Inferior parietal cortex (tissue), 1 donor: ENCODE data around the gene CPNE9.
"Not testable (repeated sequence)": the region's sequence is repeated elsewhere in the genome, so short reads cannot be mapped to it uniquely, and the experiment has no call there.

Experiments used
- DNase-seq: peaks from one replicate; pipeline ENCODE4 v3.0.0-alpha.2; 2016; ENCODE audit errors: extremely low spot score

The CPNE9 gene

GRCh38 chr3:9746330-9746729, 42.7 kb downstream of the CPNE9 start:
- DNase-seq = no peak

GRCh38 chr3:9747267-9747666, 43.6 kb downstream of the CPNE9 start:
- DNase-seq = no peak

DNA sequence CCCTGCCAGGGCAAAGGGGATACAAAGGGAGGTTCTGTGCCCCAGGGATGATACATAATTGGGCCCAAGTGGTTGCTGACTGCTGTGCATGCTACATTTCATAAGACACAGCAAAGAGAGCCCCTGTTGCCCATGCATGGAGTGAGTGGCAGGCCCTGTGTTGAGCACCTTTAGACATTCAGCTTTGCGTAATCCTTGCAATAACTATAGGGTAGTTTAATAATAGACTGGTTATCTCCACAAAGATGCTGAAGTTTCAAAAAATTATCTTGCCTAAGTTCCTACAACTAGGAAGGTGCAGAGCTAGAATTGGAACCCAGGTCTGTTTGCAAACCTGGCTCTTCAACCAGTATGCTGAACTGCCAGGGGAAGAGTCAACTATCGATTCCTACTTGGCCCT, 44.4 kb downstream of the CPNE9 start:
- no peak for DNase-seq

DNA sequence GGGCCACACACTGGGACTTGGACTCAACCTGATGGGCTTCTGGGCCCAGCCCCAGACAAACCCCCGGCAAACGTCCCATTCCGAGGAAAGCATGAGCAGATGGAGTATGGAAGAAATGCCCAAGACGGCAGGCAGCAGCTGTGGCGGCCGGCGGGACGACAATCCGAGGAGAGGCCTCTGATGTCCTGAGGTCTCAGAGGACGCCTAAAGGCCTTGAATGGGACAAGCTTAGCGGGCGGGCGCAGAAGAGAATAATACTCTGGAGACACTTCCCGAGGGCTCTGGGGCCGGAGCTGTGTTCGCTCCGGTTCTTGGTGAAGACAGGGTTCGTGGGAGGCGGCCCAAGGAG, 45.6 kb downstream of the CPNE9 start:
- DNase-seq = no peak

DNA sequence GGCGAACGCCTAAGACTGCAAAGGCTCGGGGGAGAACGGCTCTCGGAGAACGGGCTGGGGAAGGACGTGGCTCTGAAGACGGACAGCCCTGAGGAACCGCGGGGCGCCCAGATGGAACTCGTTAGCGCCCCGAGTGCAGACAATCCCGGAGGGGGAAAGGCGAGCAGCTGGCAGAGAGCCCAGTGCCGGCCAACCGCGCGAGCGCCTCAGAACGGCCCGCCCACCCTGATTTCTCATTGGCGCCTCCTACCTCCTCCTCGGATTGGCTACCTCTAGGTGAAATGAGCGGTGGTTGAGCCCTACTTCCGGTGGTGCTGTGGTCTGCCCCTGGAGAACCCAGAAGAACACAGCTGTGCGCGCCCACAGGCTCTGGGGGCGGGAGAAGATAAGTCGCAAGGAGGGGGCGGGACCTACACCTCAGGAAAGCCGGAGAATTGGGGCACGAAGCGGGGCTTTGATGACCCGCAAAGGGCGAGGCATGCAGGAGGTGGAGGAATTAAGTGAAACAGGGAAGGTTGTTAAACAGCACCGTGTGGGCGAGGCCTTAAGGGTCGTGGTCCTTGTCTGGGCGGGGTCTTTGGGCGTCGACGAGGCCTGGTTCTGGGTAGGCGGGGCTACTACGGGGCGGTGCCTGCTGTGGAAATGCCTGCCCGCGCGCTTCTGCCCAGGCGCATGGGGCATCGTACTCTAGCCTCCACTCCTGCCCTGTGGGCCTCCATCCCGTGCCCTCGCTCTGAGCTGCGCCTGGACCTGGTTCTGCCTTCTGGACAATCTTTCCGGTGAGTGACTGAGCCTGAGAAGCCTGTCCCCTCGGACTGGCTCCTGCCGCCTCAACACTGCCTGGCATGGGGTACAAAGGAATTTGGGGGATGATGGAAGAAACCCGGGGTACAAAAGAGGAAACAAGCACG, 46.3 kb downstream of the CPNE9 start, which contains the start of gene OGG1:
TSS of gene OGG1 (plus strand) at position 308 of the 911 bp plus-strand sequence. CDS start at position 643, 335 bp downstream.
- DNase-seq = peak; percentile 97

DNA sequence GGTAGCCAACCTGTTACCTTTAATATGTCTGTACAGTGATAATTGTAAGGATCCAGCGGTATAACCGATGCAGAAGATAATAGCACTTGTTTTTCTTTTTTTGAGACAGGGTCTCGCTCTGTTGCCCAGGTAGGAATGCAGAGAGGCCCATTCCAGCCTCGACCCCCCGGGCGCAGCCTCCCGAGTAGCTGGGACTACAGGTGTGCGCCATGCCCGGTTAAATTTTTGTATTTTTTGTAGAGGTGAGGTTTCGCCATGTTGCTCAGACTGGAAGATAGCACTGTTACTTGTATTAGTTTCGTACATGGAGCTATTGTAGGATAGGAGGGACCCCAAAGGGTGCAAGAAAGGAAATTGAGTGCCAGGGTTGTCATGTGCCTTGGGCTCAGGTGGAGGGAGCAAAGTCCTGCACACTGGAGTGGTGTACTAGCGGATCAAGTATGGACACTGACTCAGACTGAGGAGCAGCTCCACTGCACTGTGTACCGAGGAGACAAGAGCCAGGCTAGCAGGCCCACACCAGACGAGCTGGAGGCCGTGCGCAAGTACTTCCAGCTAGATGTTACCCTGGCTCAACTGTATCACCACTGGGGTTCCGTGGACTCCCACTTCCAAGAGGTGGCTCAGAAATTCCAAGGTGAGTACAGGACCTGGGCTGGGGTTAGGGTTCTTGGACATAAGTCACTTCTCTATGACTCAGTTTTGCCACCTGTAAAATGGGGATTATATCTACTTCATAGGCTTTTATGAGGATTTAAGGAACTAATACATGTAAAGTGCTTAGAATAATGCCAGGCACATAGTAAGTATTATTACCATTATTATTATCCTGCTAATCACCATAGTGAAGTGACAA, 47.2 kb downstream of the CPNE9 start:
- DNase-seq = no peak

DNA sequence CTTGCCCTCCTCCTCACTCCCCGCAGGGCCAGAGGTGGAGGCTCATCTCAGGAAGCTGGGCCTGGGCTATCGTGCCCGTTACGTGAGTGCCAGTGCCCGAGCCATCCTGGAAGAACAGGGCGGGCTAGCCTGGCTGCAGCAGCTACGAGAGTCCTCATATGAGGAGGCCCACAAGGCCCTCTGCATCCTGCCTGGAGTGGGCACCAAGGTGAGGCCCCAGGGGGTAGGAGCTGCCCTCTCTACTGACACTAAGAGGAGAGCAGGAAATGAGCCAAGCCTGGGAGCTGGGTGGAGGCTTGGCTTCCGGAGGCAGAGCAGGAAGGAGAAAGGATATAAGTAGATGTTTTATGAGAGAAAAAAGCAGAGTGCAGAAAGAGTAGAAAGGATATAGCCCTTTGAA, 51.0 kb downstream of the CPNE9 start:
- DNase-seq = no peak

DNA sequence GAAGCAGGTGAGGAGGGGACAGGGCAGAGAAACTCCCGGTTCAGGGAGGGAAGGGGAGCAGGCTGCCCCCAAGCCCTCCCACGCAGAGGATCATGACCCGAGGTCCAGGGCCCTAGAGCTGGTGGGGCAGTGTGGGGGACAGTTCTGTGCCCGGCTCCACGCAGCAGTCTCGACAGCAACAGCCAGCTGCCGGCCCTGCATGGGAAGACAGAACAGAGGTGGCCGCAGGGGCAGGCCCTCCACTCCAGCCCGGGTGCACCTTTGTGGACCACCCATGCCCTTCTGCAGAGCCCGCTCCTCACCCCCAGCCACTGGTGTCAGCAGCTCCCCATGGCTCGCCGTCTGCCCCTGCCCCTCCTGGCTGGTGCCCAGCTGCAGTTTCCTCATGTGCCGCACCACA, 53.8 kb downstream of the CPNE9 start:
- DNase-seq = no peak

DNA sequence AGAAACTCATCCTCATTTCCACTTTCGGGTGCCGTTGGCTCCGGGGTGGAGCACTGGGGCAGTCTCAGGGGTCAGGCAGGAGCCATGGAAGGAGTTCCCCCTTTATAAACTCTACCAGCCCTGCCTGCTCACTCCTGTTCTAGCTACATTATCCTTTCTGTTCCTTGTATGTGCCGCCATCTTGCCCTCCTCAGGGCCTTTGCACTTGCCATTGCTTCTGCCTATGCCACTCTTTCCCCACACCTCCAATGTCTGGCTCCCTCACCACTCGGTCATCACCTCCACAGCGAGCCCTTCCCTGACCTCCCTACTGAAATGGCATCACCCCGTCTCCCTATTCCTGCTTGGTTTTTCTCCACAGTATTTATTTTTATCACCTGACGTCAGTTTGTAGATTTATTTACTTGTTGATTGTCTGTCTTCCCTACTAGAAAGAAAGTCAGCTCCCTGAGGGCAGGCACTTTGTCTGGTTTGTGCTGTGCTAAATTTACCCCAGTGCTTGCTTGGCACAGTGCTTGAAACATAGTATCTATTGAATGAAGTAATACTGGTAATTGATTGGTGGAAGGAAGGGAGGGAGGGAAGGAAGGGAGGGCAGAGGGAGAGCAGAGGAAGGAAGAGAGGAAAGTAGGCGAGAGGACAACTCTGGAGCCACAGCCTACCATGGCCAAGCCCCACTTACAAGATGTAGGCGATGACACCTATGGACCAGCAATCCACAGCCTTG, 57.3 kb downstream of the CPNE9 start:
- no peak for DNase-seq

DNA sequence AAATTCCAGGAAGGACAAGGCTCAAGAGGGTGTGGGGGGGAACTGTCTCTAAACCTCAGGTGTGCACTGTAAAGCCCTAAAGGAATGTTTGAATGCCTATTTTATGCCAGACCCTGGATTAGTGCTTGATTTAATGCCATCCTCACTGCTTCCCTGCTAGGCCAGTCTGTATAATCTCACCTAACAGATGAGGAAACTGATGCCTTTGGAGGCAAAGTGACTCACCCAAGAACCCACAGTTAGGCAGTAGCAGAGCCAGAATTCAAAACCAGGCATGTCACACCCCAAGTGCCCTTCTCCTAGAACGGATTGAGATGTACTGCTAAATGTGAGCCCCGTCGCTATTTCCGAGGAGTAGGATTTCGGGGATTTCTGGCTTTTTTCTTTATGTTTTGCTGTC, 58.3 kb downstream of the CPNE9 start:
- DNase-seq = no peak

DNA sequence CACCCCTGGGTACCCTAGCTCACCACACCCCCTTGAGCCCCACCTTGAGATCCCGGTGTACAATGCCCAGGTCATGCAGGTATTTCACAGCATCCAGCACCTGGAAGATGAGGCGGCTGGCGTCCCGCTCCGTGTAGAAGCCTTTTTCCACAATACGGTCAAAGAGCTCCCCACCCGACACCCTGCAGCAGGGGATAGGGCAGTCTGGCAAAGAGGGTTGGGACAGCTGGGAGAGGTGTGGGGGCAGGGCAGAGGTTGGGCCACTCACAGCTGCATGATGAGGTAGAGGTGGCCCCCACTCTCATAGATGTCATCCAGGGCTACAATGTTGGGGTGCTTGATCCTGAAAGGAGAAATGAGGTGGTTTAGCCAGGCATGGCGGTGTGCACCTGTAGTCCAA, 59.2 kb downstream of the CPNE9 start:
- DNase-seq = no peak

DNA sequence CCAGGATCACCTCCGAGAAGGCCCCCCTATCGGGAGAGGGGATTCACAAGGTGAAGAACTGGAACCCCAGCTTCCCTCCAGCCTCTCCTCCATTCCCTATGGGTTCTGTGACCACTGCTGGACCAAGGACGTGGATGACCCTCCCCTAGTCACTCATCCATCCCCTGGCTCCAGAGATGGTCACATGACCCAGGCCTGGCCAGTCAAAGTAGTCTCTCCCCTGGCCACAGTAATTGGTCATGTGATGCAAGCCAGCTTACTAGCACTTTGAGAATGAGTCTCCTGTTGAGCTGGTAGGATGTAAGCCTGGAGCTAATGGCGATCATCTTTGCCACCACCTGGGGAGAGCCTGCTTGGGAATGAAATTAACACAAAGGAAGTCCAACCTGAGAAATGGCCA, 62.2 kb downstream of the CPNE9 start:
- no peak for DNase-seq

- DNase-seq = no peak
Observed at GRCh38 chr3:9767418-9767817, 63.8 kb downstream of the CPNE9 start.

DNA sequence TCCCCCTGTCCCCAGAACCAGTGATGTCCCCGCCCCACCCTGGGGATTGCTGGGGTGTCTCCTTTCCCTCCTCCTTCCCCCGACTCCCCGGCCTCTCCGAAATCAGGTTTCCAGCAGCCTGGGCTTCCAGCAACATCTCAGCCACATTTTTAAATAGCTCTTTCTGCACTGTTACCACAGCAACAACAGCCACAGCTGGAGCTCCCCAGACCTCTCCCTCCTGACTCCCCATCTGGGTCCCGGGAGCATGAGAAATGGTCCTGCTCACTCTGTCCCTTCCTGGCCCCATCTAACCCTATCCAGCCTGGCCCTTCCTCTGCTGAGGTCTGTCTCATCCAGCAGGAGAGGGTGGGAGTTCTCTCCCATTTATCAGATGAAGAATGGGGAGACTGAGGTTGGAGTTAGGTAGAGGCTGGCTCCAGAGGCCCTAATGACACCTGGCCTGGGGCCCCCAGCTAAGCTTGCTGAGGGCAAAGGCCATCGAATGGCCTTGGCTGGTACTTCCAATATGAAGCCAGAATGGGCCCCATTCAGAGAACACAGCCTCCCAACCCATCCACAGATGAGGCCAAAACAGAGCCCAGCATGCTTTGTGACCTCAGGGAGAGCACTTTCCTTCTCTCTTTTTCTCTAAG, 64.6 kb downstream of the CPNE9 start:
- no peak for DNase-seq

DNA sequence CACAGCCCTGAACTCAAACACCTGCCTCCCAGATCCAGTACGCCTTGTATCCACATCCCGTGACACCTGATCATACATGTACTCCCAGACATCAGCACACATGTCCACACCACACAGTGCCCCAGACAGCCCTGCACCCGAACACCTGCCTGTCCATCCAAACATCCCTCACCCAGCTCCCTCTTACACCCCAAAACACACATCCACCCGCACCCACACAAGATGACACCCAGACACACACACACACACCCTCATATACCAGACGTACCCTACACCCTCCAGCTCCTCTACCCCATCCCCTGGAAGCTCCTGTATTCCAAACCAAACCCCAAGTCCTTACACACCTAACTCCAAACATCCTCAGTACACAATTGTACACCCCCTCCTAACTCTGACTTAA, 65.4 kb downstream of the CPNE9 start:
- no peak for DNase-seq

- no peak for DNase-seq
Observed at GRCh38 chr3:9769426-9770275, 66.0 kb downstream of the CPNE9 start, which contains the start of gene CAMK1. Gene CAMK1 (minus strand): TSS chr3:9769947. CDS start chr3:9767749, 2,198 bp downstream.

DNA sequence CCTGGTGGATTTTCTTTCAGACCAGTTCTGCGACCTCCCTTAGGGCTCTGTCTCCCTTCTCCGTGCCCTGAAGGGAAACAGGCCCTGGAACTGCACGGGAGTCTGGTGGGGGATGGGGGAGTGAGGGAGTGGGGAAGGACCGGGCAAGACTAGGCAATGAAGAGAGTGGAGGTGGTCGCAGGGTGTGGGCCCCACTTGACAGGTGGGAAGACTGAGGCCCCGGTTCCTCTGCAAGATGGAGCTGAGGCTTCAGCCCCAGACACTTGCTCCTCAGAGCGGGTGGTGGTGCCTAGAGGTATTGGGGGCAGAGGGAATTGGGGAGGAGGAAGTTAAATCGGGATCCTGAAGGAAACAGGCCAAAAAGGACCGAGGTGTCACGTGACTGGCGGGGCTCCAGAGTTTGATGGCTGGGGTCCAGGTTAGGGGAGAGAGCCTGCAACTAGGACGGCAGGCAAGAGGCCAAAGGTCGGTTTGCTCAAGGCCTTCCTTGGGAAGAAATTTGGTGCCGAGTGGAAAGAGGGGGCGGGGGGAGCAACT, 66.7 kb downstream of the CPNE9 start:
- DNase-seq = no peak

GRCh38 chr3:9771007-9771406, 67.4 kb downstream of the CPNE9 start:
- DNase-seq = not testable (repeated sequence)

DNA sequence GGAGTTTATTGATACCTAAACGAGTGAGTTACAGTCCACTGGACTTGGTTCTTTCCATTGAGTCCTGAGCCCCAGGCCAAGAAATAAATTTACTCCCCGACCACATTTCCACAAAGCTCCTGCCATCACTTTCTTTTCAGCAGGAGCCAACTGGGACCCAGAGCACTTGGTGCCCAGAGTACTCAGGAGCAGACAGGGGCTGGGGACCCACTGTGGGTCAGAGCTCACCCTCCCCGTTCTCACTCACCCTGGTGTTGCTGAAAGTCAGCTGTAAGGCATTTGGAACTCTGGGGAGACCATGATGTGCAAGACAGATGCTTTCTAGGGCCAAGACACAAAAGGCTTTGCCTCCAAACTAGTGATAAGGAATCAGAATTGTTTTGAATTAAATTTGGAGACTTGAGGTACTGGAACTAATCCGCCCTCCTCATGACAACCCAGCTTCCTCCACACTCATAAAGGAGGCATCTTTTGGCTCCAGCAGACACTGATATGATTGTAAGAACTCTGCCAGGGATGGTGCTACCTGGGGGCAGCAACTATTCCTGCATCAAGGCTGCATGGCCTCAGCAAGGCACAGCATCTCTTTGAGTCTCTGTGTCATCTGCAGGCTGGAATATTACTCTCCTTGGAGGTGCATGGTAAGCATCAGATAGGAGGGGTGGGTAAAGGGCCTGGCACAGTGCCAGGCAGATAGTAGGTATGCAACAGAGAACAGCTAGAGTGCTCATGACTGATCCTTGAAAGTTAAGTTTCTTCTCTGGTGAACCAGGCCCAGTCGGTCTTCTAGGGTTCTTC, 73.5 kb downstream of the CPNE9 start:
- no peak for DNase-seq

GRCh38 chr3:9777694-9778021, 74.0 kb downstream of the CPNE9 start:
- DNase-seq = peak; percentile 61
